Aorta (tissue), 5 donors: ENCODE results near the gene SOX12. TPM values are rescaled to one million over a fixed set of nuclear protein-coding genes. Genes with fewer than 3 reads are reported as not detected.

Experiments used
- ATAC-seq: fragments of 200-7000 bp; cut with Tn5 transposase; one replicate; pipeline ENCODE4 v1.9.1; 2022; ENCODE audit warnings: moderate library complexity; ENCODE audit not compliant: low FRiP score
- DNase-seq, 2 donors: peaks; one replicate each; pipeline ENCODE4 v3.0.0-alpha.2; 2020
- H3K27ac ChIP-seq, 2 donors: one replicate each; pipeline ENCODE4 v1.5.1; 2013; ENCODE audit warnings: low read length in 2 of 2, mild to moderate bottlenecking in 2 of 2, moderate library complexity in 2 of 2, control low read depth in 1 of 2, inconsistent platforms in 1 of 2, low read depth in 1 of 2
- H3K27me3 ChIP-seq, 2 donors: one replicate each; pipeline ENCODE4 v1.6.1; 2013; ENCODE audit warnings: control low read depth in 1 of 2, low read length in 1 of 2, mild to moderate bottlenecking in 1 of 2, moderate library complexity in 1 of 2; ENCODE audit not compliant: insufficient read depth in 2 of 2, control insufficient read depth in 1 of 2
- H3K36me3 ChIP-seq, 2 donors: one replicate each; pipeline ENCODE4 v1.6.1; 2013; ENCODE audit warnings: control low read depth in 1 of 2, low read length in 1 of 2, mild to moderate bottlenecking in 1 of 2; ENCODE audit not compliant: insufficient read depth in 2 of 2, control insufficient read depth in 1 of 2
- H3K4me1 ChIP-seq, 2 donors: one replicate each; pipeline ENCODE4 v1.6.1; 2013; ENCODE audit warnings: low read length in 2 of 2, control low read depth in 1 of 2, mild to moderate bottlenecking in 1 of 2, moderate library complexity in 1 of 2; ENCODE audit not compliant: insufficient read depth in 2 of 2, control insufficient read depth in 1 of 2
- H3K4me3 ChIP-seq, 2 donors: one replicate each; pipeline ENCODE4 v1.5.1; 2013; ENCODE audit warnings: low read length in 2 of 2, control low read depth in 1 of 2, mild to moderate bottlenecking in 1 of 2
- H3K9me3 ChIP-seq: one replicate; pipeline ENCODE4 v1.6.1; 2013; ENCODE audit warnings: mild to moderate bottlenecking, low read length; ENCODE audit not compliant: control insufficient read depth
- WGBS, 2 donors: extraction: QIAGEN DNeasy Blood & Tissue Kit; methylation state at CpG; one replicate each; pipeline ENCODE4 v1.1.7; 2013; 5-methylcytosine and 5-hydroxymethylcytosine counted together
- intact Hi-C, 2 donors: fragments of 100-400 bp; cut with DNase I; formaldehyde crosslinking; loops; one replicate each; pipeline versions ENCODE4 v1.14.2 to v1.15.0; 2022
- polyA plus RNA-seq, 2 donors: library from polyadenylated mRNA; stranded (reverse); fragments of 200-250 nt; gene quantifications; one replicate each; pipeline ENCODE4 v1.2.3, GENCODE V29; 2013
- total RNA-seq, 2 donors: library from RNA; stranded (reverse); fragmentation: NEBNext Ultra II Directional; extraction: Animal tissue kit (Norgen Biotek cat#: 25700); gene quantifications; one replicate each; pipeline ENCODE4 v1.2.1, GENCODE V29; 2021
- donor health status: healthy with polysubstance abuse.
- donor health status: Bipolar disorder and iron deficiency.
- donor health status: DM: no; HTN: no; CAD: no.
- donor health status: DM: no; HTN: no; CAD: no.
- donor health status: DM: yes; HTN: yes; CAD: no.

Gene SOX12
- total and polyA plus RNA-seq, 4 donors = 1.5 to 12.5 (median 5.1) TPM

GRCh38 chr20:310645-311044 is 14.7 kb upstream of the SOX12 start:
- intact Hi-C loops = no loop called here

DNA sequence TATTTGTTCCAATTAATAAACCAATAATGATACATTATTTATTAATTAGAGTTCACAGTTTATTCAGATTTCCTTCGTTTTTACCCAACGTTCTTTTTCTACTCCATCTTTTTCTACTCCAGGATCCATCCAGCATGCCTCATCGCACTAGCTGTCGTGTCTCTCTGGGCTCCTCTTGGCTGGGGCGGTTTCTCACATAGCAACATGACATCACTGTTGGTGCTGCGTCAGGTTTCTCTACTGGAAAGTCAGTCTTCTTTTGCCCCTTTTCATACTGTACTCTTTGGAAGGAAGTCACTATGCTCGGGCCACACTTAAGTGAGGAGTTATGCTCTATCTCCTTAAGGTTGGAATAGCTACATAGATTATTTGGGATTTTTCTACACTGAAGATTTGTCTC is 13.7 kb upstream of the SOX12 start:
- H3K9me3 ChIP-seq = no peaks in the 10 kb centered on the region
- H3K27ac ChIP-seq = no peak overlapping the region
- 86 to 90% methylated on average over 7 of the region's 7 CpGs for WGBS, 2 donors
- H3K4me3 ChIP-seq = no peak overlapping the region
- intact Hi-C loops = no loop called here
- no peaks in the 10 kb centered on the region for H3K36me3 ChIP-seq
- H3K4me1 ChIP-seq = no peaks in the 10 kb centered on the region
- no peaks in the 10 kb centered on the region for H3K27me3 ChIP-seq
- no peak for DNase-seq
- ATAC-seq = no peak

More at GRCh38 chr20:310645-311044, 14.7 kb upstream of the SOX12 start:
- Histone ChIP-seq H3K36me3 (no peaks in the 10 kb centered on the region), H3K27ac (no peak overlapping the region), H3K4me3 (no peak overlapping the region), H3K9me3 (no peaks in the 10 kb centered on the region), H3K27me3 (no peaks in the 10 kb centered on the region), H3K4me1 (no peaks in the 10 kb centered on the region)
- DNase-seq (no peak), ATAC-seq (no peak)
- 4% methylated on average over 7 of the region's 7 CpGs for WGBS, 2 donors

DNA sequence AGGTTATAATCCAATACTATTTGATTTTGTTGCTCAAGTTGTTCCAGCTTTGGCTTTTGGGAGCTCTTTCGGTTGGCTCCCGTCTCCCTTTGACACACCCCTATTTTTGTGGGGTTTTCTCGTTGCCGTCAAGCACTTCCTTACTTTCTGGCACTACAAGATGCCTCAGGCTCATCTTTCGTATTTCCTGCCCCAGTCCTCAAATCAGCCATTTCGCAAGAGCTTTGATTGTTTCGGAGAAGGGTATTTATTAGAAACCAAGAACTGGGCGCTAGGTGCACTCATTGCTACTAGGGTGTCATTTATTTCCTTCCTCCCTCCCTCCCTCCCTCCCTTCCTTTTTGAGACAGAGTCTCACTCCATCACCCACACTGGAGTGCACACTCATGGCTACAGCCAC is 13.3 kb upstream of the SOX12 start:
- Histone ChIP-seq H3K9me3 (no peaks in the 10 kb centered on the region), H3K27me3 (no peaks in the 10 kb centered on the region), H3K27ac (no peak overlapping the region), H3K4me1 (no peaks in the 10 kb centered on the region), H3K4me3 (no peak overlapping the region), H3K36me3 (no peaks in the 10 kb centered on the region)
- ATAC-seq (no peak), DNase-seq (no peak)
- intact Hi-C loops = no loop called here
- WGBS, 2 donors = 92% methylated on average over 8 of the region's 8 CpGs

- DNase-seq (no peak), ATAC-seq (no peak)
- Histone ChIP-seq H3K27me3 (no peaks in the 10 kb centered on the region), H3K9me3 (no peaks in the 10 kb centered on the region), H3K27ac (no peak overlapping the region), H3K4me3 (no peak overlapping the region), H3K36me3 (no peaks in the 10 kb centered on the region), H3K4me1 (no peaks in the 10 kb centered on the region)
- intact Hi-C loops = no loop called here
- 68 to 69% methylated on average over 1 of the region's 1 CpG for WGBS, 2 donors
Observed at GRCh38 chr20:312866-313265, 12.5 kb upstream of the SOX12 start.

DNA sequence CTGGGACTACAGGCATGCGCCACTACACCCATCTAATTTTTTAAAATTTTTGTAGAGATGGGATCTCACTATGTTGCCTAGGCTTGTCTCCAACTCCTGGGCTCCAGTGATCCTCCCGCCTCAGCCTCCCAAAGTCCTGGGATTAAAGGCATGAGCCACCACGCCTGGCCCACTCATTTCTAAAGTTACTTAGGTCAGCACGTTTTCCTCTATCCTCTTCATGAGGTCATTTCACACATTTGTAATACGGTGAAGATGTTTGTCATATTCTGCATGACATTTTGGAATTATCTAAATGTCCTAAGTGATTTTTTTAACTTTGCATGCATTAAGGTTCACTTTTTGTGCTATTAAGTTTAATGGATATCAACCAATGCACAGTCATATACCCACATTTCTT is 11.9 kb upstream of the SOX12 start:
- intact Hi-C loops = no loop called here
- H3K4me1 ChIP-seq = no peaks in the 10 kb centered on the region
- no peaks in the 10 kb centered on the region for H3K36me3 ChIP-seq
- H3K27me3 ChIP-seq = no peaks in the 10 kb centered on the region
- DNase-seq = no peak
- 91 to 93% methylated on average over 5 of the region's 5 CpGs for WGBS, 2 donors
- H3K4me3 ChIP-seq = no peak overlapping the region
- no peak overlapping the region for H3K27ac ChIP-seq
- ATAC-seq = no peak
- no peaks in the 10 kb centered on the region for H3K9me3 ChIP-seq

DNA sequence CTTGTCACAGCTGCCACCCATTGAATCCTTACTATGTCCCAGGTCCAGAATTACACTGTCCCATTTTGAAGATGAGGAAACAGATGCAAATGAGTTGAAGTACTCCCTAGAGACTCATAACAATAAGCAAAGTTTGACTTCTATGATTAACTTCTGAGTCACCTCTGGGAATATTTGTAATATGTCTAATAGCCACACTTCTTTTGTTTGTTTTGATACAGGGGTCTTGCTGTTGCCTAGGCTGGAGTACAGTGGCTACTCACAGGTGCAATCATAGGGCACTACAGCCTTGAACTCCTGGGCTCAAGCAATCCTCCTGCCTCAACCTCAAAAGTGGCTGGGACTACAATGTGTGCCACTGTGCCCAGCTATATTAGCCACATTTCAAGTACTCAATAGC is 11.4 kb upstream of the SOX12 start:
- intact Hi-C loops = no loop called here

GRCh38 chr20:316316-317068 is 8.9 kb upstream of the SOX12 start:
- no peaks in the 10 kb centered on the region for H3K4me1 ChIP-seq
- no peaks in the 10 kb centered on the region for H3K27me3 ChIP-seq
- no peak overlapping the region for H3K4me3 ChIP-seq
- ATAC-seq = no peak
- WGBS, 2 donors = 93% methylated on average over 2 of the region's 2 CpGs
- H3K9me3 ChIP-seq = no peaks in the 10 kb centered on the region
- H3K36me3 ChIP-seq = no peaks in the 10 kb centered on the region
- intact Hi-C loops = no loop called here
- H3K27ac ChIP-seq = no peak overlapping the region
- peak in 1 of 2 donors; percentile 24 for DNase-seq

More for the DNA sequence above, 11.4 kb upstream of the SOX12 start:
- Histone ChIP-seq H3K9me3 (no peaks in the 10 kb centered on the region), H3K36me3 (no peaks in the 10 kb centered on the region), H3K27me3 (no peaks in the 10 kb centered on the region), H3K4me1 (no peaks in the 10 kb centered on the region), H3K27ac (no peak overlapping the region), H3K4me3 (no peak overlapping the region)
- no peak for DNase-seq
- ATAC-seq = no peak

GRCh38 chr20:324177-325044 is 941 bp upstream of the SOX12 start:
- peak; percentile 92 for ATAC-seq
- peak; percentile 94 to 98 for DNase-seq
- 0 to 1% methylated on average over 63 to 69 of the region's 69 CpGs for WGBS, 2 donors
- no peaks in the 10 kb centered on the region for H3K36me3 ChIP-seq
- peak overlapping the region; percentile 49 to 88 for H3K4me3 ChIP-seq
- intact Hi-C loops = loop anchor here in 1 of 2 donors (2.0 kb wide), 1 partner anchor 22 kb away; the partner anchor contains the start of gene NRSN2
- H3K27me3 ChIP-seq = no peaks in the 10 kb centered on the region
- H3K9me3 ChIP-seq = no peaks in the 10 kb centered on the region
- H3K4me1 ChIP-seq = no peaks in the 10 kb centered on the region
- peak overlapping the region; percentile 19 to 88 for H3K27ac ChIP-seq
